ENCODE data around the gene MED19. TPM values are rescaled to one million over a fixed set of nuclear protein-coding genes. Genes with fewer than 3 reads are reported as not detected.
"Not testable (repeated sequence)": the region's sequence is repeated elsewhere in the genome, so short reads cannot be mapped to it uniquely, and the experiment has no call there.

MED19 gene
- polyA plus RNA-seq (ENCODE audit: insufficient read length), result 13.2 TPM

GRCh38 chr11:57711414-57712255 is at the start of gene MED19:
Gene MED19 (minus strand): TSS chr11:57712215. CDS start chr11:57712179, 36 bp downstream.
- peak; percentile 17 for DNase-seq (ENCODE audit: low read depth)

GRCh38 chr11:57758174-57758573 is 46.2 kb upstream of the MED19 start:
- no peak for DNase-seq (ENCODE audit: low read depth)

GRCh38 chr11:57752954-57753353 is 40.9 kb upstream of the MED19 start:
- DNase-seq (ENCODE audit: low read depth), result no peak

GRCh38 chr11:57751676-57752253 is 39.8 kb upstream of the MED19 start, which contains the start of gene BTBD18:
Gene BTBD18 (minus strand): TSS chr11:57751819. CDS start chr11:57751188, 631 bp downstream.
- no peak for DNase-seq (ENCODE audit: low read depth)

- no peak for DNase-seq (ENCODE audit: low read depth)
These were observed 39.2 kb upstream of the MED19 start for GRCh38 chr11:57751176-57751575.

GRCh38 chr11:57746920-57747319 is 34.9 kb upstream of the MED19 start:
- DNase-seq (ENCODE audit: low read depth), result no peak

GRCh38 chr11:57745206-57745605 is 33.2 kb upstream of the MED19 start:
- DNase-seq (ENCODE audit: low read depth), result no peak

- no peak for DNase-seq (ENCODE audit: low read depth)
These were observed 32.3 kb upstream of the MED19 start for GRCh38 chr11:57744357-57744756.

- no peak for DNase-seq (ENCODE audit: low read depth)
These were observed 30.1 kb upstream of the MED19 start for GRCh38 chr11:57742087-57742452.

GRCh38 chr11:57741132-57742086 is 29.4 kb upstream of the MED19 start, which contains the start of gene SELENOH:
Gene SELENOH (plus strand): TSS chr11:57741491. CDS start chr11:57741596, 105 bp downstream.
- DNase-seq (ENCODE audit: low read depth), result peak; percentile 90

GRCh38 chr11:57735619-57736298 is 23.7 kb upstream of the MED19 start:
- no peak for DNase-seq (ENCODE audit: low read depth)

GRCh38 chr11:57732661-57733060 is 20.6 kb upstream of the MED19 start:
- no peak for DNase-seq (ENCODE audit: low read depth)

GRCh38 chr11:57729479-57729878 is 17.5 kb upstream of the MED19 start:
- no peak for DNase-seq (ENCODE audit: low read depth)

- no peak for DNase-seq (ENCODE audit: low read depth)
These were observed 16.8 kb upstream of the MED19 start for GRCh38 chr11:57728829-57729228.

- DNase-seq (ENCODE audit: low read depth), result no peak
These were observed 15.2 kb upstream of the MED19 start for GRCh38 chr11:57727185-57727584.

- DNase-seq (ENCODE audit: low read depth), result not testable (repeated sequence)
These were observed 4.7 kb upstream of the MED19 start for GRCh38 chr11:57716726-57717125.

GRCh38 chr11:57713835-57714234 is 1.8 kb upstream of the MED19 start:
- DNase-seq (ENCODE audit: low read depth), result no peak

GRCh38 chr11:57712256-57713150 is 488 bp upstream of the MED19 start, which contains the start of gene TMX2:
Gene TMX2 (plus strand): TSS chr11:57712593. CDS start chr11:57712619, 26 bp downstream.
- peak; percentile 99 for DNase-seq (ENCODE audit: low read depth)

- DNase-seq (ENCODE audit: low read depth), result no peak
These were observed 2.1 kb downstream of the MED19 start for GRCh38 chr11:57709802-57710367.

- DNase-seq (ENCODE audit: low read depth), result not testable (repeated sequence)
These were observed 6.6 kb downstream of the MED19 start for GRCh38 chr11:57705432-57705831.
